Stimulated activated CD4-positive, alpha-beta T cell treated with anti-CD3 and anti-CD28 coated beads, Interleukin-12 subunit alpha, Interleukin-12 subunit beta, amount 100 ng/mL, for 4 hours (primary cell): Measurements from ENCODE around the gene CMIP.

Source experiments
- DNase-seq: peaks from one replicate; pipeline ENCODE4 v3.0.0-alpha.2; 2020

The CMIP gene

DNA sequence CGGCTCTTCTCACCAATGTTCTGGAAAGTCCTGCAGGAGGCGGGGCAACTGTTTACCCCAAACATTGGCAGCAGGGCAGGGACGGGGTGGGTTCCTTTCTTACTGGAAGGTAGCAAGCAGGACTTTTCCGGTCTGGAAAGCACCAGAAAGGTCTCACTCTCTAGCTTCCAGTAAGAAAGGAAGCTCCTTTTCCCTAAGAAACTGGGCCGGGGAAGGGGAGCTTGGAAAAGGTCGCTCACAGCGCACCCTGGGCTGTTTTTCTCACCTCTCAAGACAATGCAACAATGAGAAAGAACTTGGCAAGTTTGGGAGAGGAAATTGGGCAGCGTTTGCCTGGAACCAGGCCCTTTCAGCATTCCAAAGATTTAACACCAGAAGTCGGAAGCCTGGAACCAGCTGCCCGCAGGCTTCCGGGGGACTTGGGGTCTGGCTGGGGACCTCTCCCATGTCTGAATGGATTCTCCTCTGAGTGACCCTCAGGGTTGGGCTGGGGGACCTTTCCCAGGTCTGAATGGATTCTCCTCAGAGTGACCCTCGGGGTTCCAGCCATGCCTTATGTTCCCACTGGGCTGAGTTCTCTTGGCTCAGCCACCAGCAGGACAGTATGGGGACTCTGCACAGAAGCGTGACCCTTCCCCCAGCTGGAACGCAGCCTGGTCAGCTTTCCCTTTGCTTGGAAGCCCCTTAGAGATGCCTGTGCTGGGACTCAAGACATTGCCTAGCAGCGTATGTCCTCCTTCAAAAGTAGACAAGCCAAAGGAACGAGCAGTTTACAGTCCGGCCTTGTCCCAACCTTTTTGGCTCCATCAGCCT is 167.9 kb downstream of the CMIP start:
- no peak for DNase-seq

DNA sequence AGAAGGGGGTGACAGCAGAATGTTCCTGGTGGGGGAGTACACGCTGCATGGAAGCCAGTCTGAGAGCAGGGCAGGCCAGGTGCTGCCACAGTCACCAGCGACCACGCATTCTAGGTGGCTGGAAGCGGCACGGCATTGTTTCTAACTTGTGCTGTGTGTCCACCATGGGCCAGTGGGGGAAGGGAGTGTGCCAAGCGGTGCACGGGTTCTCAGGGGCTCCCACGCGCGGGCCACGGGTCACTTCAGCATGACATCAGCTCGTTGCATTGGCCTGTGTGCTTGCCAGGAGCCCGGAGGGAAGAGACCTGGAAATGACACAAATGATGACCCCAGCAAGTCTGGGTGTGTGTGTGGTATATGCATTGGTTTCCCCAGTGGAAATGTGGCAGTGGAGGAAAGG is 169.6 kb downstream of the CMIP start:
- DNase-seq, result no peak

DNA sequence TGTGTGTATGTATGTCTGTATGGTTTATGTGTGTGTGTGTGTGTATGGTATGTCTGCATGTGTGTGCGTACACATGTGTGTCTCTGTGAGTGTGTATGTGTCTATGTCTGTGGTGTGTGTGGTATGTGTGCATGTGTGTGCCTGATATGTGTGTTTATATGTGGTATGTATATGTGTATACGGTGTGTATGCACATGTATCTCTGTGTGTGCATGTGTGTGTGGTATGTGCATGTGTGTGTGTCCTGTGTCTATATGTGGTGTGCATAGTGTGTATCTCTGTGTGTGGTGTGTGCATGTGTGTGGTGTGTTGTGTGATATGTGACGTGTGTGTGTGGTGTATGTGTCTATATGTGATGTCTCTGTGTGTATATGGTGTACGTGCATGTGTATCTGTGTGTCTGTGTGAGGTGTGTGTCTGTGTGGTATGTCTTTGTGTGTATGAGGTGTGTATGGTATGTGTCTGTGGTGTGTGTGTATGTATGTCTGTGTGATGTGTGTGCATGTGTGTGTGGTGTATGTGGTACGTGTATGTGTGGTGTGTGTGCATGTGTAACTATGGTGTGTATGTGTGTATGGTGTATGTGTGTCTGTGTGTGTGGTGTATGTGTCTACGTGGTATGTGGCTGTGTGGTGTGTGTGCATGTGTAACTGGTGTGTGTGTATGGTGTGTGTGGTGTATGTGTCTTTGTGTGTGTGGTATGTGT is 170.2 kb downstream of the CMIP start:
- DNase-seq, result no peak

DNA sequence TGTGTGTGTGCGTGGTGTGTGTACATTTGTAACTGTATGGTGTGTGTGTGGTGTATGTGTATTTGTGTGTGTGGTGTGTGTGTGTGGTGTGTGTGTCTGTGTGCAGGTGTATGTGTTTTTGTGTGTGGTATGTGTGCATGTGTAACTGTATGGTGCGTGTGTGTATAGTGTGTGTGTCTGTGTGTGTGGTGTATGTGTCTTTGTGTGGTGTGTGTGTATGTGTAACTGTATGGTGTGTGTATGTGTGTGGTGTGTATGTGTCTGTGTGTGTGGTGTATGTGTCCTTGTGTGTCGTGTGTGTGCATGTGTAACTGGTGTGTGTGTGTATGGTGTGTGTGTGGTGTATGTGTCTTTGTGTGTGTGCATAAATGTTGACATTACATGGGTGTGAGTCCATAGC is 170.8 kb downstream of the CMIP start:
- DNase-seq, result no peak

DNA sequence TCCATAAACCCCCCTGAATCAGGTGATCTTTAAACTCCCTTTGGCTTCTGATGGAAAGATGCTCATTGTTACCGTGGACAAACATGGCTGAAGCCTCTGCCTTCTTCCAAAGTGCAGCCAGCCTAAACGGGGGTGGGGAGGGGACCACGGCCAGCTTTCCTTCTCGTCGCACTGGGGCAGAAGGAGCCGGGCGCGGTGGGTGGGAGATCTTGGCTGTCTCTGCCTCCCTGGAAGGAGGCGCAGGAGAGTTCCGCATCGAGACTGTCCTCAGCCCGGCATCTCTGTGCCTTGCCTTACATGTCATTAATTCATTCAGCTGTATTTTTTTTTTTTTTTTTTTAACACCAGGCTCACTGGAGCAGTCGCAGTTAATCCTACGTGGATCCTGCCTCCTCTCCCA is 171.2 kb downstream of the CMIP start:
- DNase-seq, result no peak

DNA sequence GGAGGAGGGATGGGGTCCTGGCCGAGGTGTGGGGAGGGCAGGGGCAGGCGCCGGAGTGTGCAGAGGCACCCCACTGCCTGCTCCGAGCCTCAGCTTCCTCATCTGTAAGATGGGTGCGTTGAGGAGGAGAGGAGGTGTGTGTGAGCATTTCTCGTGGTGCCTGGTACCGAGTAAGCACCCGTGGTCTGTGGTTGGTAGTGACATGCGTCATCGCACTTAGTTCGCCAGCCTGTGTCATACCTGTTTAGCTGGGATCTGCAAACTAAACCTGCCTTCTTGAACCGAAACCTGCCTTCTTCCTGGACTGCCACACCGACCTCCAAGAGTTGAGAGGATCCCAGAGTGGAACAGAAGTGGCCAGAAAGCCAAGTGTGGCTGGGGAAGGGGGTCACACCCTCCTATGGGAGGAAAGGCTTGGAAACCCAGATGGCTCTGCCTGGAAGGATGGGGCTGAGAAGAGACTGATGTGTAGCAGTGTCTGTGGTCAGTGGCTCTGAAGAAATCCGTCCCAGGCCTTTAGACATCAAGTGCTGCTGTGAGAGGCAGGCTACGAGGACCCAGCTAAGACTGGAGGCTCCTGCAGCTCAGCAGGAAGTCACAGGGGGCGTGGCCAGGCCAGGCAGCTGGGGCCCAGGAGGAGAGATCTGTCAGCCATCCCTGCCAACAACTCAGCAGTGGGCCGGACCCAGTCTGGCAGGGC is 171.9 kb downstream of the CMIP start:
- peak; percentile 52 for DNase-seq

DNA sequence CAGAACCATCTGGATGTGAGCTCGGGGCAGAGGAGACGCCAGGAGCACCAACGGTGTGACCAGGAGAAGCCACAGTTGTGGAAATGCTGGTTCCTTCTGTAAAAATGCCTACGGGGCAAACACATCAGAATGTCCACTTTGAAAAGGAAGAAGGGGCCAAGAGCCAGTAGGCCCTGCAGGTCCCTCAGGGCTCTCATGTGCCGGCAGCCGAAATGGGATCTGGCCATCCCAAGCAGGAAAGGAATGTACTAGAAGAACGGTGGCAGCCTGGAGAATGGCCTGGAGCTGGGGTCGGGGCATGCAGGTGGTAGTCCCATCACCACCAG is 172.4 kb downstream of the CMIP start:
- DNase-seq, result no peak

DNA sequence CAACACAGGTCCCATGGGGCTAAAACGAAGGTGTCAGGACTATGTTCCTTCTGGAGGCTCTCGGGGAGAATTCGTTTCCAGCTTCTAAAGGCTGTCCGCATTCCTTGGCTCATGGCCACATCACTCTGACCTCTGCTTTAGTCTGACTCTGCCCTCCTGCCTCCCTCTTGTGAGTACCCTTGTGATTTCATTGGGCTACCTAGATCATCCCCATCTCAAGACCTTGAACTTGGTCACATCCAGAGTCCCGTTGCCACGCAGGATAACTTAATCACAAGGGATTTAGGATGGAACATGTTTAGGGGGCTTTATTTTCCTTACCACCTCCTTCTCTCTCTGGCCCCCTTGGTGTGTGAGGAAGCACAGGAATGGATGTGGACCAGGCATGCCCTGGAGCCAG is 173.6 kb downstream of the CMIP start:
- no peak for DNase-seq

DNA sequence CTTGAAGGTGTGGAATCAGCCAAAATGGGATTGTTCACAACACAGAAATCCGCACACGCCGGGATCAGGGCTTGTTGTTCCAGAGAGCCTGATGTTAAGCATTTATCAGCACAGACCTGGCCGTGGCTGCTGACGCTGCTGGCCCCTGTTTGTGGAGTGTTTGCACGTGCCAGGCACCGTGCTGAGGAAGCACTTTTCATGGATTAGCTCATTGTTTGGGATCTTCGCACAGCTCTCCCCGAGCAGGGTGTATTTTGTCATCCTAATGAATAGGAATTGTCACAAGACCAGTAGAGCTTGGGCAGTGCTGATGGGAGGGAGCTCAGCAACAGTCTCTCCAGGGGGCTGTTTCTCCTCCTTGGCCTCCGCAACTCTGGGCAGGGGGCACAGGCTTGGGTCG is 174.1 kb downstream of the CMIP start:
- DNase-seq, result no peak

DNA sequence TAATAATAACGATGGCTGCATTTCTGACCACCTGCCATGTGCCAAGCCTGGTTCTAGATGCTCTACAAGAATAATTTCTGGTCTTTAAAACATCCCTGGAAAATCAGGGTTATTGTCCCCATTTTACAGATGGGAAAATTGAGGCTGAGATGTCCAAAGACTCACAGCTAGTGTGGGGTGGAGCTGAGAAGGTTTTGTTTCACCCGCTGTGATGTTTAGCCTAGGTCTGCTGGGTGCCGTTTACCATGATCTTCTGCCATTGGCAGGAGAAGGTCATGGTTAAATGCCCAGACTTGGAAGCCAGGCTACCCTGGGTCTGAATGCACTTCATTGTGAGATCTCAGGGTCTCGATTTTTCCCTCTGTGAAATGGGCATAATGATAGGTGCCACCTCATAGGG is 175.4 kb downstream of the CMIP start:
- no peak for DNase-seq

DNA sequence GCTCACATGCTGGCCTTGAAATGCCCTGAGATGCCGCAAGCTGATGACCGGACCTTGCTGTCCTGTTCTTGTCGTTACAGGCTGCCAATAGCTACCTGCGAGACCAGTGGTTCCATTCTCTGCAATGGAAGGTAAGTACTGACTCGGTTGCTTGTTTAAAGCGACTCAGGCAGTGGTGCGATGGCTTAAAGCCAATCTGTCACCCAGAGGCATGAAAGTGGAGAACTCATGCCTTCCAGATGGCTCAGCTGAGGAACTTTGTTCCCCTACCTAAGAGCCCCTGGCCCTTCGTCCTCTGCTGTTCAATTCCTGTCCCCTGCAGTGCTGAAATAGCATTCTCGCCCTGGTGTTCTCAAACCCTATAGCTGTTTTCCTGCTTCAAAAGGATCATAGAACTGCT is 176.2 kb downstream of the CMIP start:
- DNase-seq, result no peak

DNA sequence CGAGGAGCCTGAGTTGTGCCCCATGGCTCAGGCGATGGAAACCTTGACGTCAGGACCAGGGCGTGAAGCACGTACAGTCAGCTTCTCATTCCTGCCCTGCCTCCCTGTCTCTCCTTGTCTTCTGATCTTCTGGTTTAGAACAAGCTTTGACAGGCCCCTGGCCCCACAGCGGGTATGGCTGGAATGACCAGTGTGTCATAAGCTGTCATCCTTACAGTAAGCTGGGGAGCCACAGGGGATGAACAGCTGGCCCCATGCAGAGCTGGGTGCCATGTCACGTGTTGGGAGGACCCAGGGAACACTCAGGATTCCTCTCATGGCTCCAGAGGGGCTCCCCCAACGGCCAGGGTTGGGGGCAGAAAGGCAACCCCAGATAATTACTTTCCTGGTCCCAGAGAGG is 176.9 kb downstream of the CMIP start:
- DNase-seq, result no peak

DNA sequence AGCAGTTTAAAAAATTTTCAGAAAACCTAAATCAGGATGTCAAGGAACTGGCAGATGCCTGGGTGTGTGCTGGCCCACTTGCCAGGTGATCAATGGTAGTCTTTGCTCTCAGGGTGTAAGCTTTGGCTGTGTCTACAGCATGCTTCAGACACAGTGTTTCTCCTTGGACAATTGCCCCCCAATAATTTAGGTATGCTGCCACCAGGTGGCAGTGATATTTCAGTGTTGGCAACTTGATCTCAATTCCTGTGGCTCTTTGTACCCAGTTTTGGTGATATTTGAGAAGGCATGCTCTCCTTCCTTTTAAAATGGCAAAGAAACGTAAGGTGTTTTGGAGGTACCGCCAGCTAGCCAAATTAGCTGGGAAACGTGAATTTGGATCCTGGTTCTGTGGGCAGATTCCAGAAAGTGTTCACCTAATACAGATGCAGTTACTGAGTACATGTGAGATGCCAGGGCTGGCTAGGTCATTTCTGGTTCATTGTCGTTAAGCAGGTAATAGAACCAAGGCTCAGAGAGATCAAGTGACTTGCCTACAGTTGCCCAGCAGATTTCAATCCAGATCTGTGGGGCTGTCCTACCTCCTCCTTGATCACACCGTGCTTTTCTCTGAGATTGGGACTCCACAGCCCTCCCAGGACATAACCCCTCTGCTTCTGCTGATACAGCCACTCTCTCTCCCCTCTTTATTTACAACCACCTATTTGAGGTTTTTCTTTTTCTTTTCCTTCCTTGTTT is 178.9 kb downstream of the CMIP start:
- peak; percentile 43 for DNase-seq

DNA sequence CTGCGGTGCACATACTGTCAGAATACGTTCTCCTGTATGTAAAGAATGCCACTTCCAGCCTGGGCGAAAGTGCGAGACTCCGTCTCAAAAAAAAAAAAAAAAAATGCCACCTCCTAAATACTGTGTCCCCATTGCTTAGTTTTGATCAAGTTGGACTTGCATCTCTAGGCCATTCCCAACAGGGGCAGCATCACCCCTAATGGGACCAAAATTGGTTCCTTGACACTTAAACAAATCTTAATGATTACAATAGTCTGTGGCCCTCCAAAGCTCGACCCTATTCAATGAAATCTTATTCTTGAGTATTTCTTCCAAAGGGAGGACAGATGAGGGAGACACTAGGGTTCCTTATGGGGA is 179.8 kb downstream of the CMIP start:
- DNase-seq, result no peak

DNA sequence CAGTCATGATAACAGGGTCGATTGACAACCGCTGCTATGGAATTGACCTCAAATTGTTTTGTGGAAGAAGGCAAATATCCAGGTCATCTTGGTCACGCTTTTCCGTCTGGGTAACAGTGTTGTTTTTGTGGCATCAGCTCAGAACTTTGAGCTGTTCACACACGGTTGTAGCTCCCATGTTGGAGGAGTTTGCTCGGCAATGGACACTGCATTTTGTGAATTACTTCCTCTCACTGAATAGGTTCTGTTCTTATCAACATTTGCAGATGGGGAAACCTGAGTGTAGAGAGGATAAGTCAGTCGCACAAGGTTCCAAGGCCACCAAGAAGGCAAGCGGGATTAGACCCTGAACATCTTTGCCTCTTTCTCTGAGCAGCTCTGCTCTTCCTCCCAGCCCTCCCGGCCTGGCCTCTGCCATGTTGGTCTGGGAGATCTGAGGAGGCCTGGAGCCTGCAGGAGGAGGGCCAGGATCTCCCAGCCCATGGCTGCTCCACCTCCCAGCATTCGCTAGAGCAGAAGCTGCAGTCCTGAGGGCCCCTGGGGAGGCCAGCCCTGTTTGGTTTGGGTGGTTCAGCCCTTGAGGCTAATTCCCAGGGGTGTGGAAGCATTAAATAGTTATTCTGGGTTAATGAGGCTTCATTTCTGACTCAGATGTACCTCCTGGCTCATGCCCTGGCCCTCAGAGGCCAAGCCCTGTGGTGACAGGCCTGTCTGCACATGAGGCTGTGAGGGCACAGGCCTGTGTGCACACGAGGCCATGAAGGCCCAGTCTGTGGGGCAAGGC is 180.3 kb downstream of the CMIP start:
- DNase-seq, result no peak

DNA sequence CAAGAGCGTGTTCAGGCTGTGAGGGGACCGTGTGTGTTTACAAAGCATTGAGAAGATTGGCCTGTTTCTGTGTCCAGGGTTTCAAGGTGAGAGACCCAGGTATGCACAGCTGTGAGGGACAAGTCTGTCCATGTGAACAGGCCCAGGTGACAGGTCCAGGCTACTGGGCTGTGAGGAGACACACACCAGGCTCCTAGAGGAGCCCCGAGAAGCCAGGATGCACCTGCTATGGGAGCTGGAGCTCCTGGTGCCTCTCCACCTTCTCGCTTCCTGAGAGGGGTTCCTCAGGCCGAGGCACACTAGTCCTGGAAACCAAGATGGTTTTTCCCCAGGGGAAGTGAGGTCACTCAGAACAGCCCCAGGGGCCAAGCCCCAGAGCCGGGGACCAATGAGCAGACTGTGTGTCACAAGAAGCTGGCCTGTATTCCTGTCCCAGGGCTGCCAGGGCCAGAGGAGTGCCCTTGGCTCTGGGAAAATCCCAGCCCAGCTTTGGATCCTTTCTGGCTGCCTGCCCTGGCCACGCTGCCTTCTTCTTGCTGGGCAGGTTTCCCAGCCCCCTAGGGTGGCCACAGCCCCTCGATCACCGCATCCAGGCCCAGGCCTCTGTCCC is 181.0 kb downstream of the CMIP start:
- DNase-seq, result no peak

DNA sequence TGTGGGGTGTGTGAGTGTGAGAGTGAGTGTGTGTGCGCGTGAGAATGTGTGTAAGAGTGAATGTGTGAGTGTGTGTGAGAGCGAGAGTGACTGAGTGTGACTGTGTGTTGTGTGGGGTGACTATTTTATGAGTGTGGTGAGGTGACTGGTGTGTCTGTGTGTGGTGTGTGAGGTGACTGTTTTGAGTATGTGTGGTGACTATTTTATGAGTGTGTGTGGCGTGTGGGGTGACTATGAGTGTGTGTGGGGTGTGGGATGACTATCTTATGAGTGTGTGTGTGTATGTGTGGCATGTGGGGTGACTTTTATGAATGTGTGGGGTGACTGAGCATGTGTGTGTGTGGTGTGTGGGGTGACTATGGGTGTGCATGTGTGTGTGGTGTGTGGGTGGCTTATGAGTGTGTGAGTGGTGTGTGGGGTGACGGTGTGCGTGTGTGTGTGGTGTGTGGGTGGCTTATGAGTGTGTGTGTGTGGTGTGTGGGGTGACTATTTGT is 181.6 kb downstream of the CMIP start:
- DNase-seq, result no peak

DNA sequence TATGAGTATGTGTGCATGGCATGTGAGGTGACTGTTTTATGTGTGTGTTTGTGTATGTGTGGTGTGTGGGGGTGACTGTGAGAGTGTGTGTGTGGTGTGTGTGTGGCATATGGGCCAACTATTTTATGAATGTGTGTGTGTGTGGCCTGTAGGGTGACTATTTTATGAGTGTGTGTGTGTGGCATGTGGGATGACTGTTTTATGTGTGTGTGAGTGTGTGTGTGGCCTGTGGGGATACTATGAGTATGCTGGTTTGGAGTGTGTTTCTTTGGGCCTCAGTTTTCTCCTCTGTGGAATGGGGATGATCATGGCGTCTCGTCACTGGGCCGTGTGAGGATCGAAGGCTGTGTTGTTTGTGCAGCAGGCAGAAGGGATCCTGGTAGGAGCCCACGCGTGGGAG is 182.4 kb downstream of the CMIP start:
- DNase-seq, result no peak

DNA sequence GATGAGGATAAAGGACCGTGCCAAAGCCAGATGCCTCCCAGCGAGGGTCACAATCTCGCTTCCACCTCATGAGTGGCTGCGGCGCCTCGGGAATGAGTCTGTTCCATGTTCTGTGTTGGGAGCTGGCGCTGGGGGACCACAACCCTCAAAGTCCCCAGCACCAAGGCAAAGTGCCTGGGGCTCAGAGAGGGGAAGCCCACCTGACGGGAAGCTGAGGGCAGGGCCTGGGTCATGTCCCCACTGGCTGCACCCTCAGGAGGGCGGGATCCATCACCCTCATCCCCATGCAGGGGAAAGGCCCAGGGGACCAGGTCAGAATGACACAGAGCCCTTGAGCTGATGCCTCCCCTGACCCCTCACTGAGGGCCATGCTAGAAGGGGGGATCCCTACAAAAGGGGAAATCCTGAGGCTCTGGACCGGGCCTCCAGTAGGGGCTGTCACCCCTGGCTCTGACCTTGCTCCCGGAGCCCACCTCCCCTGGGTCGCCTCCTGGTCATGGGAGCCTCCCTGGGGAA is 183.2 kb downstream of the CMIP start:
- DNase-seq, result no peak

DNA sequence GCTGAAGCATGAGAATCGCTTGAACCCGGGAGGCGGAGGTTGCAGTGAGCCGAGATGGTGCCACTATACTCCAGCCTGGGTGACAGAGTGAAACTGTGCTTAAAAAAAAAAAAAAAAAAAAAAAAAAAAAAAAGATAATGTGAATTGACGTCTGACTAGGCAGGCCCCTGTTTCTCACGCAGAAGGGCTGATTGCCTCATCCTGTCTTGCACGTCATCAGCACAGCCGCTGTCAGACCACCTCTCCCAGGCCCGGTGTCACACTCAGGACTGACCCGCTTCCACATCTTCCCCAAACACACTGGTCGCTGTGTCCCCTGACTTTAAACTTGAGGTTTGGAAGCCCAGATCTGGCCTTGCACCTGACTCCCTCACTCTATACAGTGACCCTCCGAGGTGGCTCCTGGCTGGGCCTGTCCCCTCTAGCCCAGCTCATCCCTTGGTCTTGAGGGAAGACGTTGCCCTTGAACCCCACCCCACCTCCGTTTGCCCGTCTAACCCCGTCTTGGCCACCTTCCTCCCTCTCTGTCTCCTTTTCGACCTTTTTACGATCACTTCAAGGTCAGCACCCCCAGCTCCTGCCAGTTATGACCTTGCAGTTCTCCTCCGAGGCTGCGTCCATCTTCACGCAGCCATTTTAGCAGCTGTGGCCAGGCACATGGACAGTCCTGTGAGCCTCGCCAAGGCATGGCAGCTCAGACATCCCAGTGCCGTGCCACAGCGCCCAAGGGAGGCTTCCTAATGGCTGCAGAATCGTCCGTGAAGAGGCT is 184.6 kb downstream of the CMIP start:
- DNase-seq, result no peak
